ENCODE measurements around the gene GDA. TPM values are rescaled to one million over a fixed set of nuclear protein-coding genes. Genes with fewer than 3 reads are reported as not detected.

GDA gene
- total and polyA plus RNA-seq, 2 of the 4 experiments (the other 2 are of a cell fraction): not detected

DNA sequence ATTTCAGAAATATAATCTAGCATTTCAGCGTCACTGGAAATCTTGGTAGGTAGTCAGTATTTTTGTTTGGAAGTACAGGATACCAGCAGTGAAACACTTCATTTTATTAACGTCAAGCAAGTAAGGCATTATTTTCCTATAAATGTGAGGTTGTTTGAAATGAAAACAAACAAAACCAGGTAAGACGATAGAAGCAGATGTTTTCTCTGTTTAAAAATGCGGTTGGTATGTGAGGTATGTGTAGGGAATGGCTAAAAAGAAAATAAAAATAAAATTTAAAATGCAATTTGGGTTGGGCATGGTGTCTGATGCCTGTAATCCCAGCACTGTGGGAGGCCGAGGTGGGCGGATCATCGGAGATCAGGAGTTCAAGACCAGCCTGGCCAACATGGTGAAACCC lies 16.1 kb downstream of the GDA start:
- Histone ChIP-seq H3K9me1 (ENCODE audit: insufficient read depth, low read length) (no peaks in the 10 kb centered on the region), H3K14ac (replicated peaks; ENCODE audit: low read depth, low read length) (no peak overlapping the region), H3K27ac (ENCODE audit: insufficient read depth, low read length) (no peak overlapping the region), H2BK120ac (ENCODE audit: low read depth, low read length) (no peak overlapping the region), H3K36me3 (ENCODE audit: control insufficient read depth, insufficient read depth, low read length) (no peaks in the 10 kb centered on the region), H4K20me1 (ENCODE audit: insufficient read depth, low read length) (no peaks in the 10 kb centered on the region), H4K91ac (ENCODE audit: insufficient read depth, low read depth, low read length) (no peak overlapping the region), H3K4ac (ENCODE audit: low read depth, low read length) (no peak overlapping the region), H2AK9ac (replicated peaks; ENCODE audit: low read depth, low read length, poor library complexity) (no peak overlapping the region), H3K9me3 (ENCODE audit: control insufficient read depth, insufficient read depth, low read length) (no peaks in the 10 kb centered on the region), H4K5ac (ENCODE audit: low read depth, low read length) (no peak overlapping the region), H3K4me2 (ENCODE audit: low read depth, low read length) (no peak overlapping the region), H3K79me1 (ENCODE audit: low read depth in 1 of 2, low read length in 2 of 2) (no peaks in the 10 kb centered on the region), H3K27me3 (ENCODE audit: control insufficient read depth, insufficient read depth, low read length) (no peaks in the 10 kb centered on the region), H2BK15ac (ENCODE audit: low read depth, low read length) (no peak overlapping the region), H3K9ac (ENCODE audit: low read depth, low read length) (no peak overlapping the region), H4K8ac (ENCODE audit: low read depth in 2 of 2, low read length in 2 of 2) (no peak overlapping the region), H3K4me3 (ENCODE audit: insufficient read depth, low read depth, low read length) (no peak overlapping the region), H2AK5ac (ENCODE audit: low read depth, low read length) (no peak overlapping the region), H2AFZ (replicated peaks; ENCODE audit: low read length, poor library complexity) (no peak overlapping the region), H2BK5ac (ENCODE audit: low read depth, low read length, poor library complexity, severe bottlenecking) (no peak overlapping the region), H3K4me1 (ENCODE audit: control insufficient read depth, insufficient read depth, low read length) (no peaks in the 10 kb centered on the region), H2BK20ac (ENCODE audit: low read depth, low read length) (no peak overlapping the region), H3K18ac (ENCODE audit: low read depth, low read length) (no peak overlapping the region), H3K56ac (ENCODE audit: extremely low read depth, insufficient read depth, low read length) (no peak overlapping the region), H3K23ac (ENCODE audit: low read depth, low read length) (no peak overlapping the region)
- ATAC-seq (ENCODE audit: low read depth): no peak
- BruUV-seq (replicated peaks): no TSS peak
- TF ChIP-seq RFX5 (IDR thresholded peaks at IDR 0.05; ENCODE audit: low read depth, low read length) (no peak), POLR2A (IDR thresholded peaks at IDR 0.05; ENCODE audit: low read depth, low read length) (no peak), BHLHE40 (IDR thresholded peaks at IDR 0.05; ENCODE audit: low read depth, low read length) (no peak), CHD1 (IDR thresholded peaks at IDR 0.05; ENCODE audit: low read depth, low read length) (no peak), CEBPB (IDR thresholded peaks at IDR 0.05; ENCODE audit: low read depth, low read length) (no peak), RAD21 (IDR thresholded peaks at IDR 0.05; ENCODE audit: low read length) (no peak), MAFK (IDR thresholded peaks at IDR 0.05; ENCODE audit: low read depth, low read length) (no peak), RCOR1 (IDR thresholded peaks at IDR 0.05; ENCODE audit: insufficient replicate concordance, low read length) (no peak), USF2 (IDR thresholded peaks at IDR 0.05; ENCODE audit: low read depth, low read length) (no peak), MAZ (IDR thresholded peaks at IDR 0.05; ENCODE audit: borderline replicate concordance, low read depth, low read length) (no peak), FOS (IDR thresholded peaks at IDR 0.05; ENCODE audit: low read depth, low read length) (no peak), SMC3 (IDR thresholded peaks at IDR 0.05; ENCODE audit: low read depth, low read length) (no peak), MXI1 (IDR thresholded peaks at IDR 0.05; ENCODE audit: borderline replicate concordance, low read depth, low read length) (no peak), NFE2L2 (IDR thresholded peaks at IDR 0.05; ENCODE audit: low read depth, low read length) (no peak)
- TF ChIP-seq, protein P1, sequence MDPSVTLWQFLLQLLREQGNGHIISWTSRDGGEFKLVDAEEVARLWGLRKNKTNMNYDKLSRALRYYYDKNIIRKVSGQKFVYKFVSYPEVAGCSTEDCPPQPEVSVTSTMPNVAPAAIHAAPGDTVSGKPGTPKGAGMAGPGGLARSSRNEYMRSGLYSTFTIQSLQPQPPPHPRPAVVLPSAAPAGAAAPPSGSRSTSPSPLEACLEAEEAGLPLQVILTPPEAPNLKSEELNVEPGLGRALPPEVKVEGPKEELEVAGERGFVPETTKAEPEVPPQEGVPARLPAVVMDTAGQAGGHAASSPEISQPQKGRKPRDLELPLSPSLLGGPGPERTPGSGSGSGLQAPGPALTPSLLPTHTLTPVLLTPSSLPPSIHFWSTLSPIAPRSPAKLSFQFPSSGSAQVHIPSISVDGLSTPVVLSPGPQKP (IDR thresholded peaks at IDR 0.05; ENCODE audit: borderline replicate concordance, low read depth, low read length): no peak
- TF ChIP-seq, protein P2, sequence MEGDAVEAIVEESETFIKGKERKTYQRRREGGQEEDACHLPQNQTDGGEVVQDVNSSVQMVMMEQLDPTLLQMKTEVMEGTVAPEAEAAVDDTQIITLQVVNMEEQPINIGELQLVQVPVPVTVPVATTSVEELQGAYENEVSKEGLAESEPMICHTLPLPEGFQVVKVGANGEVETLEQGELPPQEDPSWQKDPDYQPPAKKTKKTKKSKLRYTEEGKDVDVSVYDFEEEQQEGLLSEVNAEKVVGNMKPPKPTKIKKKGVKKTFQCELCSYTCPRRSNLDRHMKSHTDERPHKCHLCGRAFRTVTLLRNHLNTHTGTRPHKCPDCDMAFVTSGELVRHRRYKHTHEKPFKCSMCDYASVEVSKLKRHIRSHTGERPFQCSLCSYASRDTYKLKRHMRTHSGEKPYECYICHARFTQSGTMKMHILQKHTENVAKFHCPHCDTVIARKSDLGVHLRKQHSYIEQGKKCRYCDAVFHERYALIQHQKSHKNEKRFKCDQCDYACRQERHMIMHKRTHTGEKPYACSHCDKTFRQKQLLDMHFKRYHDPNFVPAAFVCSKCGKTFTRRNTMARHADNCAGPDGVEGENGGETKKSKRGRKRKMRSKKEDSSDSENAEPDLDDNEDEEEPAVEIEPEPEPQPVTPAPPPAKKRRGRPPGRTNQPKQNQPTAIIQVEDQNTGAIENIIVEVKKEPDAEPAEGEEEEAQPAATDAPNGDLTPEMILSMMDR (conservative IDR thresholded peaks at IDR 0.05; ENCODE audit: low read depth, low read length): no peak
- dilution Hi-C loops (cut with HindIII; ENCODE audit: low sequenced_read_pairs, unreplicated experiment) (no loop called here), in situ Hi-C loops (cut with MboI; ENCODE audit: low sequenced_read_pairs) (no loop called here), intact Hi-C loops (cut with micrococcal nuclease) (no loop called here)
- DNase-seq: no peak
- POLR2A ChIA-PET (ENCODE audit: unreplicated experiment): no interaction called here
- WGBS, 2 experiments (ENCODE audit: extremely low coverage in 2 of 2, insufficient read length in 1 of 2): 0 to 100% methylated on average over 1 to 2 of the region's 7 CpGs
- CTCF ChIA-PET: interaction anchor here (0.7 kb wide), 1 partner anchor 11 kb away, joined by 3 read pairs; no protein-coding TSS in a partner anchor
